Right lobe of liver (tissue), 4 donors: ENCODE measurements around the gene PRMT7.

ENCODE experiments used
- CTCF ChIP-seq, 4 donors: fragments of 200-600 bp in 3 of 4; fragments of 450-650 bp in 1 of 4; IDR thresholded peaks; one replicate each; pipeline versions ENCODE4 v1.5.1 to v1.8.0; 2016 to 2022; ENCODE audit warnings: antibody characterized with exemption in 4 of 4, mild to moderate bottlenecking in 2 of 4
- POLR2A ChIP-seq: fragments of 450-650 bp; IDR thresholded peaks from one replicate; pipeline ENCODE4 v1.6.1; 2017; ENCODE audit warnings: antibody characterized with exemption, mild to moderate bottlenecking
- donor health status: DM: no; HTN: no; CAD: no.
- donor health status: DM: no; HTN: no; CAD: no.
- donor health status: DM: no; HTN: yes; CAD: no.

- TF ChIP-seq CTCF (IDR thresholded peaks at IDR 0.05) (no peak), POLR2A (no peak)
These were observed 84.5 kb downstream of the PRMT7 start for GRCh38 chr16:68395167-68395786.
